CD4-positive, CD25-positive, alpha-beta regulatory T cell (primary cell): ENCODE data around the gene LRTM2. TPM values are rescaled to one million over a fixed set of nuclear protein-coding genes. Genes with fewer than 3 reads are reported as not detected.
A peak's percentile ranks its signal among the peaks of the same experiment; 100 is the strongest.

Experiments used
- ATAC-seq, 2 donors: fragments of 150-1000 bp; cut with Tn5 transposase; one replicate each; pipeline ENCODE4 v1.10.0; 2021; ENCODE audit warnings: low read depth in 2 of 2, moderate number of reproducible peaks in 2 of 2, moderate library complexity in 1 of 2
- DNase-seq, 3 donors: peaks; one replicate each; pipeline versions ENCODE4 v3.0.0 to v3.0.0-alpha.2; 2012 to 2022; ENCODE audit warnings: mixed read lengths in 1 of 3
- H3K27ac ChIP-seq: one replicate; pipeline ENCODE4 v1.7.0; 2013; ENCODE audit warnings: mild to moderate bottlenecking, low read length; ENCODE audit not compliant: insufficient read depth, poor library complexity, severe bottlenecking
- H3K27me3 ChIP-seq: one replicate; pipeline ENCODE4 v1.7.0; 2013; ENCODE audit warnings: low read length; ENCODE audit not compliant: control insufficient read depth, insufficient read depth
- H3K36me3 ChIP-seq: one replicate; pipeline ENCODE4 v1.7.0; 2013; ENCODE audit warnings: mild to moderate bottlenecking, low read length, moderate library complexity; ENCODE audit not compliant: control insufficient read depth, insufficient read depth
- H3K4me1 ChIP-seq: 2 replicates; pipeline ENCODE4 v1.7.0; 2013; ENCODE audit warnings: mild to moderate bottlenecking, low read length; ENCODE audit not compliant: insufficient read depth, control insufficient read depth, poor library complexity, severe bottlenecking
- H3K4me3 ChIP-seq: one replicate; pipeline ENCODE4 v1.7.0; 2013; ENCODE audit warnings: low read depth, mild to moderate bottlenecking, low read length, moderate library complexity
- H3K9me3 ChIP-seq, 2 experiments: 1 replicate in 1 of 2; 2 replicates in 1 of 2; pipeline ENCODE4 v1.7.0; 2013; ENCODE audit warnings: low read length in 2 of 2, mild to moderate bottlenecking in 1 of 2, moderate library complexity in 1 of 2; ENCODE audit not compliant: control insufficient read depth in 2 of 2
- H3K27ac Mint-ChIP-seq, 3 donors: one replicate each; pipeline ENCODE4 v1.8.0; 2020 to 2022; ENCODE audit warnings: mild to moderate bottlenecking in 3 of 3, mixed read lengths in 3 of 3, moderate library complexity in 2 of 3
- H3K27me3 Mint-ChIP-seq: one replicate; pipeline ENCODE4 v1.8.0; 2022; ENCODE audit warnings: mild to moderate bottlenecking, mixed read lengths
- H3K36me3 Mint-ChIP-seq: one replicate; pipeline ENCODE4 v1.8.0; 2020; ENCODE audit warnings: mixed read lengths
- H3K4me1 Mint-ChIP-seq, 4 donors: one replicate each; pipeline ENCODE4 v1.8.0; 2020 to 2022; ENCODE audit warnings: mixed read lengths in 4 of 4, mild to moderate bottlenecking in 1 of 4
- H3K4me3 Mint-ChIP-seq, 4 donors: one replicate each; pipeline ENCODE4 v1.8.0; 2020 to 2022; ENCODE audit warnings: mild to moderate bottlenecking in 4 of 4, mixed read lengths in 4 of 4, moderate library complexity in 3 of 4
- H3K9me3 Mint-ChIP-seq, 7 donors: one replicate each; pipeline ENCODE4 v1.8.0; 2020 to 2022; ENCODE audit warnings: mixed read lengths in 7 of 7, mild to moderate bottlenecking in 3 of 7, moderate library complexity in 2 of 7
- polyA plus RNA-seq, 4 donors: library from polyadenylated mRNA; unstranded; fragments of 300-500 nt; fragmentation: Illumina TruSeq; gene quantifications; one replicate each; pipeline ENCODE4 v1.2.3, GENCODE V29; 2021
- total RNA-seq: library from RNA; stranded (reverse); gene quantifications from one replicate; pipeline ENCODE4 v1.2.3, GENCODE V29; 2022

The LRTM2 gene
- total and polyA plus RNA-seq, 5 donors from 2014 or later, result not detected

DNA sequence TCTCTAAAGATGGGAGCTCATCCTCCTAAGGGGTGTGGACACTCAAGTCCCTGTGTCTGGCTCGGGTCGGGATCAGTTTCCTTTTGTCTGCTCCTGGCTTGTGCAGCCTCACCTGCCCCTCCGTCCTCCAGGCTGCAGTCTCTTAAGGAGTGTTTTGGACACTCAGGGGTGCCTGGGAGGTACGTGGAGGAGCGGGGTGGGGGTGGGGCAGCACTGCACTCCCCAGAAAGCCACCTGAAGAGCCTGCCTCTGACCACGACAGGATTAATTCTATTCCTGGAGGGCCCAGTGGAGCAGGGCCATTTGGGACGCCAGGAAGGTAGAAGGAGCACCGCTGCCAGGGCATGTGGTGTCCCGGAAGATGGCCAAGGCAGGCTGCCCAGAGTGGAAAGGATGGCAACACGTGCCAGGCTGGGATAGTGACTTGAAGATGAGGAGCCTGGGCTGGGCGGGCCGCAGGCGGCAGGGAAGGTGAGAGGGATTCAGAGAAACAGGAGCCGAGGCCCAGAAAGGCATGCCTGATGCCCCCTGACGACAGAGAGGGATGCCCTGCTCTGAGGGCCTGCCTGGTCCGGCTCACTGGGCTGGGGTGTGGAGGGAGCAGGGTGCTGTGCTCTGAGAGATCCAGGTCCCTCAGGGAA is 14.8 kb upstream of the LRTM2 start:
- Histone ChIP-seq H3K36me3 (no peaks in the 10 kb centered on the region), H3K9me3 (no peaks in the 10 kb centered on the region), H3K27me3 (no peaks in the 10 kb centered on the region), H3K4me1 (peaks cover 6% of the 10 kb centered on the region), H3K27ac (no peak overlapping the region), H3K4me3 (no peak overlapping the region)
- Mint-ChIP-seq H3K27me3 (no peaks in the 10 kb centered on the region), H3K9me3 (peaks cover 0 to 1% (median 0%) of the 10 kb centered on the region in 7 donors), H3K4me3 (no peak overlapping the region), H3K27ac (no peak overlapping the region), H3K36me3 (no peaks in the 10 kb centered on the region), H3K4me1 (peaks cover 0 to 29% (median 10%) of the 10 kb centered on the region in 4 donors)
- ATAC-seq (no peak), DNase-seq (no peak)

DNA sequence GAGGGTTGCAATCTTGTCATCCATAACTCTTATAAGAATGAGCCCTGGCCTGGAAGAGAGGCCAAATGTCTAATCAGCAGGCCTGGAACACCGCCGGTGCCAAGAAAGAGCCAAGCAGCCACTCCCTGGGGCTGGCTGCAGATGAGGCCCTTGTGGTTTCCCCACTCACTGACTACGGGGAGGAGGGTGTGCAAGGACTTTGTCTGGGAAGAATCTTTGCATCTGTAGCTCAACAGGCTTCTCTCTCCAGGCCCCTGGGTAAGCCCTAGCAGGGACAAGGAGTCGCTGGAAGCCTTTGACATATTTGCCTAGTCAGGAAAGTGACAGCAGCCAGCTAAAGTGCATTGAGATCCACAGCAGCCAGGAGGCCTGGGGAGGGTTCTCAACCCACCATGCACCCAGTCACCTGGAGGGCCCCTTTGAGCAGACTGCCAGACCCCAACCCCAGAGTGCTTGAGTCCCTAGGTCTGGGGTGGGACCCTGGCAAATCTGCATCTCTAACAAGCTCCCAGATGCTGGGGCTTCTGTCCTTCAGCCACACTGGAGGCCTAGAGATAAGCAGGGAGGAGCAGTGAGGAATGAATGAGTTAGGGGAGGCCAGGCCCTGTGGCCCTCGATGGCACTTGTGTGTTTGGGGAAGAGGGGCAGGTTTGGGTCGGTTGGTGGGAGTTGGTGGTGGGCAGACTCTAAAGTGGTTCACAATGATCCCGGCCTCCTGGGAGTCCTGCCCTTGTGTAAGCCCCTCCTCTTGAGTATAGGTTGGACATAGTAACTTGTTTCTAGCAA is 13.9 kb upstream of the LRTM2 start:
- no peak for ATAC-seq
- H3K27me3 Mint-ChIP-seq, result no peaks in the 10 kb centered on the region
- H3K4me1 ChIP-seq, result peaks cover 10% of the 10 kb centered on the region
- H3K4me1 Mint-ChIP-seq, result peaks cover 0 to 35% (median 10%) of the 10 kb centered on the region in 4 donors
- no peak overlapping the region for H3K4me3 Mint-ChIP-seq
- no peaks in the 10 kb centered on the region for H3K36me3 ChIP-seq
- no peaks in the 10 kb centered on the region for H3K36me3 Mint-ChIP-seq
- H3K9me3 ChIP-seq, result no peaks in the 10 kb centered on the region
- H3K27ac Mint-ChIP-seq, result peak overlapping the region in 1 of 3 donors; percentile 69
- no peak for DNase-seq
- peaks cover 0 to 1% (median 0%) of the 10 kb centered on the region in 7 donors for H3K9me3 Mint-ChIP-seq
- no peak overlapping the region for H3K27ac ChIP-seq
- H3K27me3 ChIP-seq, result no peaks in the 10 kb centered on the region
- no peak overlapping the region for H3K4me3 ChIP-seq

DNA sequence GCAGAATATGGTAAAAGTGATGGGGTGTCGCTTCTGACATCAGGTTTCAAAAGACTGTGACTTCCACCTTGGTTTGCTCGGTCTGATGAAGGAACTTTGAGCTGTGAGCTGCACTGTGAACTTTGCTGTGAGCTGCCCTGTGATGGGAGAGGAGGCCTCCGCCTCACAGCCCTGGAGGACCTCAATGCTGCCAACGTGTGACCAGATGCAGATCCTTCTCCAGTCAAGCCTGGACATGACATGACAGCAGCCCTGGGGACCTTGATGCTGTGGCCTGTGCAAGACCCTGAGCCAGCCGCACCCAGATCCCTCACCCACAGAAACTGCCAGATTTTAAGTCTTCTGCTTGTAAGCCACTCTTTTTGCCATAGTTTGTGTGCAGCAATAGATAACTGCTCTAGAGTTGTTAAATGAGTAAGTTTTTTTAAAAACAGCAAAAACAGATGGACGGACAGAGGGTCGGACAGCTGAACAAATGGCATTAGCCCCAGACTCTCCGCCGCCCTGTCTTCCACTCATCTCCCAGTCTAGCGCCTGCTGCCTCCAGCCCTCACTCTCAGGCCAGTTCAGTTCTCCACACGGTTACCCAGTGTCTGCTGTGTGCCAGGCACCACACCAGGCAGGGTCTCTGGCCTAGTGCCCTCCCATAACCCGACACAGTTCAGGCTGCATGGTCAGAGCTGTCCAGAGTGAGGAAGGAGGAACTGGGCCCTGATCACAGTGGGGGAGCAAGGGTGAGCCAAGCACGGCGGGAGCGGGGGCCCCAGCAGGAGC is 13.1 kb upstream of the LRTM2 start:
- H3K36me3 ChIP-seq, result no peaks in the 10 kb centered on the region
- no peak overlapping the region for H3K27ac ChIP-seq
- H3K27ac Mint-ChIP-seq, result peak overlapping the region in 2 of 3 donors; percentile 42 to 69
- no peaks in the 10 kb centered on the region for H3K36me3 Mint-ChIP-seq
- peaks cover 0 to 1% (median 0%) of the 10 kb centered on the region in 7 donors for H3K9me3 Mint-ChIP-seq
- no peaks in the 10 kb centered on the region for H3K27me3 ChIP-seq
- H3K9me3 ChIP-seq, result no peaks in the 10 kb centered on the region
- ATAC-seq, result no peak
- peaks cover 0 to 39% (median 10%) of the 10 kb centered on the region in 4 donors for H3K4me1 Mint-ChIP-seq
- peaks cover 10% of the 10 kb centered on the region for H3K4me1 ChIP-seq
- H3K4me3 Mint-ChIP-seq, result peak overlapping the region in 1 of 4 donors; percentile 57
- no peak overlapping the region for H3K4me3 ChIP-seq
- no peaks in the 10 kb centered on the region for H3K27me3 Mint-ChIP-seq
- DNase-seq, result no peak

DNA sequence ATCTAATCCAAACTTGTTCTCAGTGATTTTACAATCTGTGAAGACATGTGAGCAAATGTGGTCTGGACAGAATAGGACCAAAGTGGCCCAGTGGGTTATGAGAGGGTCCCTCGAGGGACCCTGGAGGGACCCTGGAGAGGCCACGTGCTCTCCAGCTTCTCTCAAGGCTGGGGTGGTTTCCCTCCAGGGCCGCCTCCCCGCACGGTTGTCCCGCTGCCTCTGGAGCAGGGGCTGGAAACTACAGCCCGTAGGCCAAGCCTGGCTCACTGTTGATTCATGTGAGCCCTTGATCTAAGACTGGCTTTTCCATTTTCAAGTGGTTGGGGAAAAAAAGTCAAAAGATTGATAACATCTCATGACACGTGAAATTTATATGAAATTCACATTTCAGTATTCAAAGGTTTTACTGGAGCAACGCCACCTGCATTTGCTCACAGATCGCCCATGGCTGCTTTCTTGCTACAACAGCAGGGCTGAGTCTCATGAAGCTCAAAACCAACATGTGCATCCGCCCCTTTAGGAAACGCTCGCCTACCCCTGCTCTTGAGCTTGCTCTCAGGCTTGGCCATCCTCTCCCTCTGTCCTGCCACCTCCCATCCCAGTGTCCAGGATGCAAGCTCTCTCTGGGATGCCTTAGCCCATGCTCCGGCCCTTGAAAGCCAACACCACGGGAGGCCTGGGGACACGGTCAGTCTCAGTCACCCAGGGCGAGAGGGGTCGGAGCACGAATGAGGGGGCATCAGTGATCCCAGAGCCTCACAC is 12.1 kb upstream of the LRTM2 start:
- no peaks in the 10 kb centered on the region for H3K36me3 ChIP-seq
- H3K27ac Mint-ChIP-seq, result no peak overlapping the region
- peaks cover 10% of the 10 kb centered on the region for H3K4me1 ChIP-seq
- peaks cover 0 to 40% (median 10%) of the 10 kb centered on the region in 4 donors for H3K4me1 Mint-ChIP-seq
- H3K27me3 Mint-ChIP-seq, result peaks cover 5% of the 10 kb centered on the region
- no peak overlapping the region for H3K27ac ChIP-seq
- H3K27me3 ChIP-seq, result no peaks in the 10 kb centered on the region
- H3K4me3 Mint-ChIP-seq, result no peak overlapping the region
- H3K4me3 ChIP-seq, result no peak overlapping the region
- H3K36me3 Mint-ChIP-seq, result no peaks in the 10 kb centered on the region
- H3K9me3 Mint-ChIP-seq, result peaks cover 0 to 1% (median 0%) of the 10 kb centered on the region in 7 donors
- H3K9me3 ChIP-seq, result no peaks in the 10 kb centered on the region
- no peak for ATAC-seq
- no peak for DNase-seq

DNA sequence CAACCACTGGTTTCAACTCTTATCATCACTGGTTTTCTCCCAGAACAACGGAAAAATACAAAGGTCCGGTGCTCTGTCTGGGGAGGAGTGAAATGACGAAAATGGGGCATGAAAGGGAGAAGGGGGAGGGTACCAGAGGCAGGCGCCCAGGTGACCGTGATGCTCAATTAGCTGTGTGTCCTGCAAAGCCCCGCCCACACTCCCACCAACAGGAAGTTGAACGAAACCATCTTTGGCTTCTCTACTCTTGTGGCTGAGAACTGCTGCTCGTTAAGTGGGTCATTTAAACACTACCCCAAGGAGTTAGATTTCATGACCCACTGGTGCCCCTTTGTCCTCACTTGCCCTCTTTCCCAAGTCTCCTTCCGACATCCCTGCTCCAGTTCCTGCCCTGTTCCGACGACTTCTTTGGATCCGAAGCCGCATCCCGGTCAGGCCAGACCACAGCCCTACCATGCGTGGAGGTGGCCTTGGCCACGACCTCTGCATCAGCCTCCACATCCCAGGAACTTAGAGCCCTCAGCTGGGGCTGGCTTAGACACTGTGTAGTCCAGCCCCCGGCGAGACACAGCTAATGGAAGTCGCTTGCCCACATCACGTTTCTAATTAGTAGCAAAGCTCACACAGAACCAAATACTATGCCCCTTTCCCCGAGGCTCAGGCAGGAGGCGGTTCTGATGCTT is 11.4 kb upstream of the LRTM2 start:
- ATAC-seq (no peak), DNase-seq (peak in 1 of 3 donors; percentile 20)
- peaks cover 0 to 40% (median 10%) of the 10 kb centered on the region in 4 donors for H3K4me1 Mint-ChIP-seq
- H3K9me3 Mint-ChIP-seq, result peaks cover 0 to 1% (median 0%) of the 10 kb centered on the region in 7 donors
- Histone ChIP-seq H3K4me3 (no peak overlapping the region), H3K36me3 (no peaks in the 10 kb centered on the region), H3K4me1 (peaks cover 10% of the 10 kb centered on the region), H3K9me3 (no peaks in the 10 kb centered on the region), H3K27ac (no peak overlapping the region), H3K27me3 (no peaks in the 10 kb centered on the region)
- no peak overlapping the region for H3K27ac Mint-ChIP-seq
- H3K4me3 Mint-ChIP-seq, result peak overlapping the region in 1 of 4 donors; percentile 9
- peaks cover 5% of the 10 kb centered on the region for H3K27me3 Mint-ChIP-seq
- no peaks in the 10 kb centered on the region for H3K36me3 Mint-ChIP-seq

DNA sequence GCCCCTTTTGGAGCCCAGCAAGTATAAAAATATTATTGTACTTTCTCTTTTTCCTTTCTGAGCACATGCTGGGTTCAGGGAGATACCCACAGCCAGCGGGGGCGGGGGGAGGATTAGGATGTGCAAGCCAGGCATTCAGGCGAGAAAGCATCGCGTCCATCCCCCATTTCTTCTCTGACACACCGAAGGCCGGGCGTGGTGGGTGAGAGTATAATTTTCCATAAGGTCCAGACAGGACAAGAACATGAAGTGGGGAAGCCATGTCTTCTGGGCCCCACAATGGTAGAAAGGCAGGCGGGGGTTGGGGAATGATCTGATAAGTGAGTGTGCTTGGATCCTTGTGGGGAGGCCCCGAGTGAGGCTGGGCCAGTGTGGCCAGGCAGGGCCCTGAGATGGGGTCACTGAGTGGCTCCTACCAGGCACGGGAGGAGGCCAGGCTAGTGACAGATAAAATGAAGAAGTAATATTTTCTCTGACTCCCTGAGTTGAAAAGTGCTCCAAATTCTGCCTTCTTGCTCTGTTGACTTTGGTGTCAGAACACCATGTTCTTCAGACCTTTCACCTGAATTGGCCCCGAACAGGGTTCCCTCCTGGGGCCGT is 10.7 kb upstream of the LRTM2 start:
- H3K4me1 ChIP-seq, result peaks cover 7% of the 10 kb centered on the region
- H3K4me3 Mint-ChIP-seq, result peak overlapping the region in 2 of 4 donors; percentile 9 to 10
- H3K4me3 ChIP-seq, result no peak overlapping the region
- ATAC-seq (no peak), DNase-seq (no peak)
- no peaks in the 10 kb centered on the region for H3K36me3 Mint-ChIP-seq
- H3K9me3 Mint-ChIP-seq, result no peaks in the 10 kb centered on the region
- no peak overlapping the region for H3K27ac ChIP-seq
- no peaks in the 10 kb centered on the region for H3K36me3 ChIP-seq
- H3K27me3 Mint-ChIP-seq, result peaks cover 10% of the 10 kb centered on the region
- peaks cover 0 to 34% (median 5%) of the 10 kb centered on the region in 4 donors for H3K4me1 Mint-ChIP-seq
- H3K27ac Mint-ChIP-seq, result peak overlapping the region in 2 of 3 donors; percentile 46 to 91
- H3K9me3 ChIP-seq, result no peaks in the 10 kb centered on the region
- H3K27me3 ChIP-seq, result no peaks in the 10 kb centered on the region
